HFF-Myc (cell line): ENCODE results near the gene BPIFB6.

Source experiments
- DNase-seq: peaks from one replicate; pipeline ENCODE4 v3.0.0-alpha.2; 2011; ENCODE audit warnings: low read depth; ENCODE audit errors: extremely low read depth
- H3K4me3 ChIP-seq: replicated peaks from 2 replicates; pipeline ENCODE4 v1.5.1; 2011; ENCODE audit warnings: low read depth, mild to moderate bottlenecking, control low read depth, low read length
- TF ChIP-seq, protein P1 (sequence below): IDR thresholded peaks from 2 replicates; pipeline ENCODE4 v1.5.1; 2012; ENCODE audit warnings: mild to moderate bottlenecking, low read depth, low read length, control low read depth; ENCODE audit errors: missing control alignments

BPIFB6 gene

DNA sequence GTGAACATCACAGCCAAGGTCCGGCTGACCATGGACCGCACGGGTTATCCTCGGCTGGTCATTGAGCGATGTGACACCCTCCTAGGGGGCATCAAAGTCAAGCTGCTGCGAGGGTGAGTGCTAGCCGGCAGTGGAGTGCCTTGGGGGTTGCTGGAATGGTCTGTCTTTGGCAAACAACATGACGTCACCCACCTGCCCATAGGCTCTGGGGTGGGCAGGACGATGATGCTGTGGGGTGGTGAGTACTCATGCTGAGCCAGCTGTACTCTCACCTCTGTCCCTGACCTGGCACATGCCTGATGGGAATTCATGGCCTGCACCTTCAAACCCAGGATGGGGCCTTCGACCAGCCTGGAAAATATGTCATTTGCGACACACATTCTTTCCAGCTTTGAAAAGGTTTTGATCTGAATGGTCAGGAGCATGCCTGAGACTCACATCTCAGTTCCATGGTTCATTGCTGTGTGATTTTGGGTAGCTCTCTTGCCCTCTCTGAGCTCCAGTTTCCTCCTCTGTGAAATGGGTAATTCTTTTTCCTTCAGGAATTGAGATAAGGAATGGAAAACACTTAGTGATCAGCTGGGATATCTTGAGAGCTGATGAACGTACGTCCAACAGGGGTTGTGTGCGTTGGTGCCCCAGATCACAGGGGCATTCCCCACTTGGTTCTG, 54.7 kb downstream of the BPIFB6 start:
- no peak overlapping the region for H3K4me3 ChIP-seq
- DNase-seq, result no peak
- TF ChIP-seq, protein P1, sequence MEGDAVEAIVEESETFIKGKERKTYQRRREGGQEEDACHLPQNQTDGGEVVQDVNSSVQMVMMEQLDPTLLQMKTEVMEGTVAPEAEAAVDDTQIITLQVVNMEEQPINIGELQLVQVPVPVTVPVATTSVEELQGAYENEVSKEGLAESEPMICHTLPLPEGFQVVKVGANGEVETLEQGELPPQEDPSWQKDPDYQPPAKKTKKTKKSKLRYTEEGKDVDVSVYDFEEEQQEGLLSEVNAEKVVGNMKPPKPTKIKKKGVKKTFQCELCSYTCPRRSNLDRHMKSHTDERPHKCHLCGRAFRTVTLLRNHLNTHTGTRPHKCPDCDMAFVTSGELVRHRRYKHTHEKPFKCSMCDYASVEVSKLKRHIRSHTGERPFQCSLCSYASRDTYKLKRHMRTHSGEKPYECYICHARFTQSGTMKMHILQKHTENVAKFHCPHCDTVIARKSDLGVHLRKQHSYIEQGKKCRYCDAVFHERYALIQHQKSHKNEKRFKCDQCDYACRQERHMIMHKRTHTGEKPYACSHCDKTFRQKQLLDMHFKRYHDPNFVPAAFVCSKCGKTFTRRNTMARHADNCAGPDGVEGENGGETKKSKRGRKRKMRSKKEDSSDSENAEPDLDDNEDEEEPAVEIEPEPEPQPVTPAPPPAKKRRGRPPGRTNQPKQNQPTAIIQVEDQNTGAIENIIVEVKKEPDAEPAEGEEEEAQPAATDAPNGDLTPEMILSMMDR, result no peak

DNA sequence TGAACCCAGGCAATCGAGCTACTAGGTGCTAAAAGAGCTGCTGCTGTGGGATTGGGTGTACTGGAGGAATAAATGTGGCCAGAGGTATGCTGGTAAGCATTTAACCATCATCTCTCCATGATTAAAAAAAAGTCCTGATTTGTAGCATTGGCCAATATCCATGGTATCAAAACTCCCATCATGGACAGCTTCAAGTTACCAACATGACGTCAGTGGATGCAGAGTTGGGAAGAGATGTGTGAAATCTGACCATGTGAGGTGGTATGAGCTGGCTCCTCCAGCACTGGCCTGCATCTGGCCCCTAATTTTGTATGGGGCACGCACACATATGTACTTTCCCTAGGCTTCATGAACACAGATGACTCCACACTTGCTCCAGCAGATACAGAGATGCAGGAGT, 59.7 kb downstream of the BPIFB6 start:
- H3K4me3 ChIP-seq, result no peak overlapping the region
- TF ChIP-seq, protein P1, result no peak
- DNase-seq, result no peak

DNA sequence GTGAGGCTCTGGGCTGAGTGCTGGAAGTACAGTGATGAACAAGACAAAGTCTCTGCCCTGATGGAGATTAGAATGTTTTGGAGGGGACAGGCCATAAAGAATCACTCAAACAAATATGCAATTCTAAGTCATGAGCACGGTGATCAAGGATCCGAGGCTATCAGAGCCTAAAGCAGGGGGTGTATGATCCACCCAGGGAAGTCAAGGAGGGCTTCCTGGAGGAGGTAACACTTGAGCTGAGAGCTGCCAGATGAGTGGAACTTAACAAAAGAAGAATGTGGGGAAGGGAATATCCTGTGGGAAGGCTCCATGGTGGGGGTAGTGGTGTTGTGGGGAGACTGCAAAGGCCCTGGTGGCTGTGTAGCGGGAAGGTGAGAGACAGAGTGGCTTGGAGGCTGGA, 60.2 kb downstream of the BPIFB6 start:
- H3K4me3 ChIP-seq, result no peak overlapping the region
- TF ChIP-seq, protein P1, result no peak
- DNase-seq, result no peak

DNA sequence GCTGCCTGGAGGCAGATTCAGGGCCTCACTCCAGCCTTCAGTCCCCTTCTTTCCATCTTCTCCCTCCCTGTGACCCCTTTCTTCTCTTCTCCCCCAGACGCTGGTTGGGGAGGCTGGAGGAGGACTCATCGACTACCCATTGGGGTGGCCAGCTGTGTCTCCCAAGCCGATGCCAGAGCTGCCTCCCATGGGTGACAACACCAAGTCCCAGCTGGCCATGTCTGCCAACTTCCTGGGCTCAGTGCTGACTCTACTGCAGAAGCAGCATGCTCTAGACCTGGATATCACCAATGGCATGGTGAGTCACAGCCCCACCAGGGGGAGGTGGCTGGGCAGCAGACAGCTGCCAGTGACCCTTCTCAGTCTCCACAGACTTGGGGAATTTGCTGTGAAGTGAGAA, 60.9 kb downstream of the BPIFB6 start:
- TF ChIP-seq, protein P1, result no peak
- H3K4me3 ChIP-seq, result no peak overlapping the region
- no peak for DNase-seq

DNA sequence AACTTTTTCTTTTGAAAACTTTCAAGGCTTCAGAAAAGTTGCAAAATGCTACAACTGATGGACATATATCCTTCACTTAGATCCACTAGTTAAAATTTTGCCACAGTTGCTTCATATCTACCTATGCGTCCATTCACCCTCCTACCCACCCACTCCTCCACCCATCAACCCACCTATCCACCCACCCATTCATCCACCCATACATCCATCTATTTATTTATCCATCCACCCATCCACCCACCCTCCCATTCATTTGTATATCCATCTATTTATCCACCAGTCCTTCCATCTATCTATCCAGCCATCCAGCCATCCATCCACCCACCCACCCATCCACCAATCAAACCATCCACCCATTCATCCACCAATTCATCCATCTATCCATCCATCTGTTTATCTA, 61.6 kb downstream of the BPIFB6 start:
- no peak for DNase-seq
- no peak overlapping the region for H3K4me3 ChIP-seq
- TF ChIP-seq, protein P1, result no peak

GRCh38 chr20:33093582-33093981, 62.1 kb downstream of the BPIFB6 start:
- H3K4me3 ChIP-seq, result no peak overlapping the region
- no peak for DNase-seq
- TF ChIP-seq, protein P1, result no peak
